AG09309 (cell line): ENCODE results near the gene TBC1D22A.
A peak's percentile ranks its signal among the peaks of the same experiment; 100 is the strongest.

Experiments
- DNase-seq: peaks from one replicate; pipeline ENCODE4 v3.0.0-alpha.2; 2010; ENCODE audit warnings: low read depth
- H3K4me3 ChIP-seq: 2 replicates; pipeline ENCODE4 v1.5.1; 2011; ENCODE audit warnings: mild to moderate bottlenecking, low read depth, low read length, moderate library complexity; ENCODE audit not compliant: control insufficient read depth
- CTCF ChIP-seq: IDR thresholded peaks from 2 replicates; pipeline ENCODE4 v1.5.1; 2011; ENCODE audit warnings: mild to moderate bottlenecking, low read depth, low read length, inconsistent platforms; ENCODE audit not compliant: insufficient read depth, control insufficient read depth; ENCODE audit errors: missing control alignments

TBC1D22A gene

GRCh38 chr22:47010211-47010610 lies 247.8 kb downstream of the TBC1D22A start:
- no peak overlapping the region for H3K4me3 ChIP-seq
- no peak for DNase-seq
- no peak for TF ChIP-seq CTCF

- H3K4me3 ChIP-seq: no peak overlapping the region
- no peak for TF ChIP-seq CTCF
- no peak for DNase-seq
These were observed 248.8 kb downstream of the TBC1D22A start for GRCh38 chr22:47011131-47011858.

GRCh38 chr22:47011859-47012258 lies 249.4 kb downstream of the TBC1D22A start:
- DNase-seq: no peak
- H3K4me3 ChIP-seq: no peak overlapping the region

GRCh38 chr22:47012589-47013370 lies 250.3 kb downstream of the TBC1D22A start:
- peak; percentile 52 for DNase-seq
- no peak overlapping the region for H3K4me3 ChIP-seq
- no peak for TF ChIP-seq CTCF

More at GRCh38 chr22:47011859-47012258, 249.4 kb downstream of the TBC1D22A start:
- no peak for TF ChIP-seq CTCF

- no peak for DNase-seq
- no peak overlapping the region for H3K4me3 ChIP-seq
- TF ChIP-seq CTCF: no peak
These were observed 251.6 kb downstream of the TBC1D22A start for GRCh38 chr22:47013861-47014635.

- DNase-seq: no peak
- no peak for TF ChIP-seq CTCF
These were observed 252.3 kb downstream of the TBC1D22A start for GRCh38 chr22:47014636-47015345.

More at GRCh38 chr22:47014636-47015345, 252.3 kb downstream of the TBC1D22A start:
- no peak overlapping the region for H3K4me3 ChIP-seq
